Measurements from ENCODE around the gene ERMARD. TPM values are rescaled to one million over a fixed set of nuclear protein-coding genes. Genes with fewer than 3 reads are reported as not detected.
A peak's percentile ranks its signal among the peaks of the same experiment; 100 is the strongest.

ERMARD gene
- total RNA-seq, 3 donors from 2014 or later (not counting 1 experiment from before 2014, with no cell fraction given): 33.9 to 42.2 (median 36.4) TPM

DNA sequence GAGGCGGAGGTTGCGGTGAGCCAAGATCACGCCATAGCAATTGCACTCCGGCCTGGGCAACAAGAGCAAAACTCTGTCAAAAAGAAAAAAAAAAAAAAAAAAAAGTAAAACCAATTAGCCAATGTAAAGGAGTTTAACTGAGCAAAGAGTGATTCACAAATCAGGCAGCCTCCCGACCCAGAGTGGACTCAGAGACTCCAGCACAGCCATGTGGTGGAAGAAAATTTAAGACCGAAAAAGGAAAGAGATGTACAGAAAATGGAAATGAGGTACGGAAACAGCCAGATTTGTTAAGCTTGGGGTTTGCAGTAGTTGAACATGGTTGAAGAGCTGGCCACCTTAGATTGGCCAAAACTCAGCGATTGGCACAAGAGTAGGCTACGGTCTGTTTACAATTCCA, 51.4 kb downstream of the ERMARD start:
- Histone ChIP-seq H3K4me1 (ENCODE audit: control insufficient read depth, insufficient read depth, low read length) (peaks cover 51% of the 10 kb centered on the region), H3K9me3 (ENCODE audit: control insufficient read depth, insufficient read depth, low read length) (peaks cover 21% of the 10 kb centered on the region), H3K36me3 (ENCODE audit: control insufficient read depth, insufficient read depth, low read length) (no peaks in the 10 kb centered on the region), H3K4me3 (ENCODE audit: low read length) (no peak overlapping the region), H3K27ac (ENCODE audit: low read length) (no peak overlapping the region), H3K27me3 (ENCODE audit: control insufficient read depth, insufficient read depth, low read length) (peaks cover 6% of the 10 kb centered on the region)
- TF ChIP-seq, protein P1, sequence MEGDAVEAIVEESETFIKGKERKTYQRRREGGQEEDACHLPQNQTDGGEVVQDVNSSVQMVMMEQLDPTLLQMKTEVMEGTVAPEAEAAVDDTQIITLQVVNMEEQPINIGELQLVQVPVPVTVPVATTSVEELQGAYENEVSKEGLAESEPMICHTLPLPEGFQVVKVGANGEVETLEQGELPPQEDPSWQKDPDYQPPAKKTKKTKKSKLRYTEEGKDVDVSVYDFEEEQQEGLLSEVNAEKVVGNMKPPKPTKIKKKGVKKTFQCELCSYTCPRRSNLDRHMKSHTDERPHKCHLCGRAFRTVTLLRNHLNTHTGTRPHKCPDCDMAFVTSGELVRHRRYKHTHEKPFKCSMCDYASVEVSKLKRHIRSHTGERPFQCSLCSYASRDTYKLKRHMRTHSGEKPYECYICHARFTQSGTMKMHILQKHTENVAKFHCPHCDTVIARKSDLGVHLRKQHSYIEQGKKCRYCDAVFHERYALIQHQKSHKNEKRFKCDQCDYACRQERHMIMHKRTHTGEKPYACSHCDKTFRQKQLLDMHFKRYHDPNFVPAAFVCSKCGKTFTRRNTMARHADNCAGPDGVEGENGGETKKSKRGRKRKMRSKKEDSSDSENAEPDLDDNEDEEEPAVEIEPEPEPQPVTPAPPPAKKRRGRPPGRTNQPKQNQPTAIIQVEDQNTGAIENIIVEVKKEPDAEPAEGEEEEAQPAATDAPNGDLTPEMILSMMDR (IDR thresholded peaks at IDR 0.05): no peak
- peak overlapping the region; percentile 33 for H3K4me3 Mint-ChIP-seq
- 89% methylated on average over 9 of the region's 9 CpGs for WGBS (ENCODE audit: insufficient coverage)
- no peak overlapping the region for H3K27ac Mint-ChIP-seq
- DNase-seq (no peak), ATAC-seq (no peak)
- peaks cover 7% of the 10 kb centered on the region for H3K36me3 Mint-ChIP-seq
- H3K27me3 Mint-ChIP-seq (ENCODE audit: low read depth in 2 of 2): peaks cover 39 to 52% of the 10 kb centered on the region in 2 donors
- H3K9me3 Mint-ChIP-seq: peaks cover 10 to 12% of the 10 kb centered on the region in 2 donors
- H3K4me1 Mint-ChIP-seq: peaks cover 52% of the 10 kb centered on the region in 2 donors
- intact Hi-C loops (cut with micrococcal nuclease): no loop called here

DNA sequence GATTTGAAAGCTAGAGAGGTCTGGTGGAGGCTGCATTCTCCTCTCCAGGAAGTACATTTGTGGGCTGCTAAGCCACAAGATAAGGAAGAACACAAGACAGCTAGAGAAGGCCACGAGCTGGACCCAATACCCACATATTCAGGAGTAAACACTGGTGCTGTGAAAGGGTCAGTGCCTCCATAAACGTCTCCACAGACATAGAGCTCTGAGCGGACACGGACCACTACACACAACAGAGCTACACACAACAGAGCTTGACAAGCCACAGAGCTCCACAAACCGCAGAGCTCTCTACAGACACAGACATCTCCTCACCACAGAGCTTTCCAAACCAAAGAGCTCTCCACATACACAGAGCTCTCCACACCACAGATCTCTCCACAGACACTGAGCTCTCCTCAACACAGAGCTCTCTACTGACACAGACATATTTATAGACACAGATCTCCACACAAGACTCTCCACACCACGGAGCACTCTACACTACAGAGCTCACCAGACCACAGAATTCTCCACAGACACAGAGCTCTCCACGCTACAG, 51.9 kb downstream of the ERMARD start:
- H3K27me3 Mint-ChIP-seq (ENCODE audit: low read depth in 2 of 2): peaks cover 35 to 47% of the 10 kb centered on the region in 2 donors
- H3K9me3 Mint-ChIP-seq: peaks cover 10 to 12% of the 10 kb centered on the region in 2 donors
- peaks cover 6% of the 10 kb centered on the region for H3K27me3 ChIP-seq (ENCODE audit: control insufficient read depth, insufficient read depth, low read length)
- H3K4me1 ChIP-seq (ENCODE audit: control insufficient read depth, insufficient read depth, low read length): peaks cover 57% of the 10 kb centered on the region
- peaks cover 7% of the 10 kb centered on the region for H3K36me3 Mint-ChIP-seq
- no peak overlapping the region for H3K4me3 ChIP-seq (ENCODE audit: low read length)
- peaks cover 21% of the 10 kb centered on the region for H3K9me3 ChIP-seq (ENCODE audit: control insufficient read depth, insufficient read depth, low read length)
- no peaks in the 10 kb centered on the region for H3K36me3 ChIP-seq (ENCODE audit: control insufficient read depth, insufficient read depth, low read length)
- peak overlapping the region; percentile 33 for H3K4me3 Mint-ChIP-seq
- peak; percentile 1 to 9 (median 8) for ATAC-seq
- H3K27ac Mint-ChIP-seq: peak overlapping the region; percentile 72 to 87
- intact Hi-C loops (cut with micrococcal nuclease): no loop called here
- 6% methylated on average over 7 of the region's 7 CpGs for WGBS (ENCODE audit: insufficient coverage)
- DNase-seq: peak in 1 of 2 donors; percentile 44
- peaks cover 54 to 57% of the 10 kb centered on the region in 2 donors for H3K4me1 Mint-ChIP-seq
- H3K27ac ChIP-seq (ENCODE audit: low read length): no peak overlapping the region
- TF ChIP-seq, protein P1 (IDR thresholded peaks at IDR 0.05): no peak

DNA sequence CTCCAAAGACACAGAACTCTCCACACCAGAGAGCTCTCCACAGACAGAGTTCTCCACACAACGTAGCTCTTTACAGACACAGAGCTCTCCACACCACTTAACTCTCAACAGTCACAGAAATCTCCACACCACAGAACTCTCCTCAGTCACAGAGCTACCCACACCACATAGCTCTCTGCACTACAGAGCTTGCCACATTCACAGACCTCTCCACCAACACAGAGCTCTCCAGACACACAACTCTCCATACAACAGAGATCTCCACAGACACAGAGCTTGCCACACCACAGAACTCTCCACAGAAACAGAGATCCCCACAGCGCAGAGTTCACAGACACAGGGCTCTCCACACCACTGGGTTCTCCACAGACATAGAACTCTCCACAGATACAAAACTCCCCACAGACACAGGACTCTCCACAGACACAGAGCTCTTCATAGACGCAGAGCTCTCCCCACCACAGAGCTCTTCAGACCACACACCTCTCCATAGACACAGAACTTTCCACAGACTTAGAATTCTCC, 52.5 kb downstream of the ERMARD start:
- ATAC-seq (peak; percentile 1 to 10 (median 9)), DNase-seq (no peak)
- peak overlapping the region; percentile 72 to 87 for H3K27ac Mint-ChIP-seq
- no peak overlapping the region for H3K4me3 ChIP-seq (ENCODE audit: low read length)
- no peaks in the 10 kb centered on the region for H3K36me3 ChIP-seq (ENCODE audit: control insufficient read depth, insufficient read depth, low read length)
- TF ChIP-seq, protein P1 (IDR thresholded peaks at IDR 0.05): no peak
- peaks cover 58 to 61% of the 10 kb centered on the region in 2 donors for H3K4me1 Mint-ChIP-seq
- H3K9me3 Mint-ChIP-seq: peaks cover 10 to 12% of the 10 kb centered on the region in 2 donors
- H3K27ac ChIP-seq (ENCODE audit: low read length): no peak overlapping the region
- peaks cover 6% of the 10 kb centered on the region for H3K27me3 ChIP-seq (ENCODE audit: control insufficient read depth, insufficient read depth, low read length)
- 44% methylated on average over 3 of the region's 3 CpGs for WGBS (ENCODE audit: insufficient coverage)
- intact Hi-C loops (cut with micrococcal nuclease): no loop called here
- H3K36me3 Mint-ChIP-seq: peaks cover 7% of the 10 kb centered on the region
- peaks cover 35 to 41% of the 10 kb centered on the region in 2 donors for H3K27me3 Mint-ChIP-seq (ENCODE audit: low read depth in 2 of 2)
- H3K9me3 ChIP-seq (ENCODE audit: control insufficient read depth, insufficient read depth, low read length): peaks cover 21% of the 10 kb centered on the region
- peaks cover 62% of the 10 kb centered on the region for H3K4me1 ChIP-seq (ENCODE audit: control insufficient read depth, insufficient read depth, low read length)
- H3K4me3 Mint-ChIP-seq: peak overlapping the region; percentile 33

All from natural killer cell (primary cell).